Spleen (tissue), 11 donors: ENCODE results near the gene AKAP1. TPM values are rescaled to one million over a fixed set of nuclear protein-coding genes. Genes with fewer than 3 reads are reported as not detected.
A peak's percentile ranks its signal among the peaks of the same experiment; 100 is the strongest.

Experiments
- DNase-seq: peaks from one replicate; pipeline ENCODE4 v3.0.0-alpha.2; 2020
- H3K27ac ChIP-seq, 8 donors: fragments of 200-600 bp; sonication (generic) in 7 of 8; 1 replicate in 4 of 8; 2 replicates in 4 of 8; pipeline versions ENCODE4 v1.5.0 to v1.8.0; 2016 to 2021; ENCODE audit warnings: inconsistent platforms in 4 of 8, mild to moderate bottlenecking in 4 of 8, moderate library complexity in 1 of 8
- H3K27me3 ChIP-seq, 7 donors: fragments of 200-600 bp; sonication (generic) in 6 of 7; replicated peaks in 1 of 7; 1 replicate in 4 of 7; 2 replicates in 3 of 7; pipeline versions ENCODE4 v1.5.0 to v1.8.0; 2016 to 2021; ENCODE audit warnings: inconsistent platforms in 3 of 7, mild to moderate bottlenecking in 1 of 7
- H3K36me3 ChIP-seq, 6 donors: fragments of 200-600 bp; sonication (generic) in 5 of 6; 1 replicate in 4 of 6; 2 replicates in 2 of 6; pipeline versions ENCODE4 v1.5.0 to v1.8.0; 2016 to 2021; ENCODE audit warnings: inconsistent platforms in 2 of 6
- H3K4me1 ChIP-seq, 6 donors: fragments of 200-600 bp; sonication (generic) in 5 of 6; 1 replicate in 3 of 6; 2 replicates in 3 of 6; pipeline versions ENCODE4 v1.5.0 to v1.8.0; 2016 to 2021; ENCODE audit warnings: inconsistent platforms in 3 of 6
- H3K4me3 ChIP-seq, 8 donors: fragments of 200-600 bp; sonication (generic) in 7 of 8; 1 replicate in 4 of 8; 2 replicates in 4 of 8; pipeline versions ENCODE4 v1.5.0 to v1.8.0; 2016 to 2021; ENCODE audit warnings: inconsistent platforms in 4 of 8, mild to moderate bottlenecking in 4 of 8, moderate library complexity in 2 of 8
- H3K9me3 ChIP-seq, 8 donors: fragments of 200-600 bp; sonication (generic) in 7 of 8; 1 replicate in 4 of 8; 2 replicates in 4 of 8; pipeline versions ENCODE4 v1.5.0 to v1.8.0; 2016 to 2021; ENCODE audit warnings: inconsistent platforms in 4 of 8
- POLR2A ChIP-seq, 3 donors: fragments of 450-650 bp; IDR thresholded peaks; one replicate each; pipeline ENCODE4 v1.5.1; 2017; ENCODE audit warnings: antibody characterized with exemption in 3 of 3, mild to moderate bottlenecking in 1 of 3
- POLR2AphosphoS5 ChIP-seq, 3 donors: sonication (generic); formaldehyde crosslinking; IDR thresholded peaks; one replicate each; pipeline ENCODE4 v1.5.1; 2017; ENCODE audit warnings: antibody characterized with exemption in 3 of 3
- WGBS, 5 donors: extraction: QIAGEN DNeasy Blood & Tissue Kit in 3 of 5; methylation state at CpG; one replicate each; pipeline versions ENCODE4 v1.1.5 to v1.1.7; 2013 to 2018; 5-methylcytosine and 5-hydroxymethylcytosine counted together
- intact Hi-C: fragments of 100-400 bp; cut with DNase I; formaldehyde crosslinking; loops from one replicate; pipeline ENCODE4 v1.15.0; 2023; ENCODE audit warnings: low total_unique reads
- polyA plus RNA-seq, 3 donors: library from polyadenylated mRNA; stranded (reverse); fragments of 200-250 nt; gene quantifications; one replicate each; pipeline ENCODE4 v1.2.1, GENCODE V29; 2013
- total RNA-seq, 7 donors: library from RNA; depleted of rRNA in 3 of 7; stranded (reverse); fragments of >200 nt in 3 of 7; fragmentation: NEBNext Ultra II Directional in 4 of 7; extraction: Animal tissue kit (Norgen Biotek cat#: 25700) in 4 of 7; gene quantifications; one replicate each; pipeline versions ENCODE4 v1.1.0 to v1.2.1, GENCODE V29; 2016 to 2021
- TF ChIP-seq, protein P1 (sequence below), 11 experiments: fragments of 200-600 bp in 7 of 11; fragments of 450-650 bp in 4 of 11; sonication (generic) in 4 of 11; IDR thresholded peaks in 8 of 11; conservative IDR thresholded peaks in 3 of 11; 1 replicate in 7 of 11; 2 replicates in 4 of 11; pipeline versions ENCODE4 v1.4.0 to v1.8.0; 2016 to 2021; ENCODE audit warnings: antibody characterized with exemption in 11 of 11, inconsistent platforms in 4 of 11, mild to moderate bottlenecking in 1 of 11
- donor health status: healthy with polysubstance abuse.
- donor health status: DM: no; HTN: no; CAD: no; lungs with moderate emphysema.
- donor health status: DM: no; HTN: no; CAD: no.
- donor health status: Bipolar disorder and iron deficiency.
- donor health status: healthy.
- donor health status: DM: no; HTN: no; CAD: no.
- donor health status: DM: yes; HTN: yes; CAD: no.

The AKAP1 gene
- total and polyA plus RNA-seq, 10 donors = 6.7 to 23.9 (median 17.6) TPM

DNA sequence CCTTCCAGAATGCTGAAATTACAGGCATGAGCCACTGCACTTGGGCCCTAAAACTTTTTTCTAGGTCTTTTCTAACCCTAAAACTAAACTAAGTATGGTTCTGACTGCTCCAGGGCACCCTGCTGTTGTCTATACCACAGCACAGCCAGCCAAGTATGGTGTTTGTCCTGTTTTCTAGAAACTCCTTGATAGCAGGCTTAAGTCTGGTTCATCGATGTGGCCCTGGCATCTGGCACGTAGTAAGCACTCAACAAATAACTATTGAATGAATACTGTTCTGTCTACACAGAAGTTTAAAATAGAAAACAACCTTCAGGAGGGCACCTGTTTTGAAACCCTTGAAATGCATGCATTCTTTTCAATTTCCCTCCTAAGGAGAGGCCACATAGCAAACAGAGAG, 44.5 kb upstream of the AKAP1 start:
- TF ChIP-seq, protein P1, sequence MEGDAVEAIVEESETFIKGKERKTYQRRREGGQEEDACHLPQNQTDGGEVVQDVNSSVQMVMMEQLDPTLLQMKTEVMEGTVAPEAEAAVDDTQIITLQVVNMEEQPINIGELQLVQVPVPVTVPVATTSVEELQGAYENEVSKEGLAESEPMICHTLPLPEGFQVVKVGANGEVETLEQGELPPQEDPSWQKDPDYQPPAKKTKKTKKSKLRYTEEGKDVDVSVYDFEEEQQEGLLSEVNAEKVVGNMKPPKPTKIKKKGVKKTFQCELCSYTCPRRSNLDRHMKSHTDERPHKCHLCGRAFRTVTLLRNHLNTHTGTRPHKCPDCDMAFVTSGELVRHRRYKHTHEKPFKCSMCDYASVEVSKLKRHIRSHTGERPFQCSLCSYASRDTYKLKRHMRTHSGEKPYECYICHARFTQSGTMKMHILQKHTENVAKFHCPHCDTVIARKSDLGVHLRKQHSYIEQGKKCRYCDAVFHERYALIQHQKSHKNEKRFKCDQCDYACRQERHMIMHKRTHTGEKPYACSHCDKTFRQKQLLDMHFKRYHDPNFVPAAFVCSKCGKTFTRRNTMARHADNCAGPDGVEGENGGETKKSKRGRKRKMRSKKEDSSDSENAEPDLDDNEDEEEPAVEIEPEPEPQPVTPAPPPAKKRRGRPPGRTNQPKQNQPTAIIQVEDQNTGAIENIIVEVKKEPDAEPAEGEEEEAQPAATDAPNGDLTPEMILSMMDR (IDR thresholded peaks at IDR 0.05 in 8 of 11, conservative IDR thresholded peaks at IDR 0.05 in 3 of 11) = no peak
- Histone ChIP-seq H3K27ac (no peak overlapping the region), H3K4me3 (no peak overlapping the region), H3K9me3 (no peaks in the 10 kb centered on the region), H3K4me1 (peaks cover 0 to 8% (median 6%) of the 10 kb centered on the region in 6 donors), H3K36me3 (no peaks in the 10 kb centered on the region), H3K27me3 (peaks cover 0 to 76% (median 22%) of the 10 kb centered on the region in 7 donors)
- no peak for DNase-seq
- intact Hi-C loops = no loop called here
- 78 to 92% (median 88%) methylated on average over 2 of the region's 2 CpGs for WGBS, 5 donors

- peaks cover 6 to 28% (median 21%) of the 10 kb centered on the region in 6 donors for H3K4me1 ChIP-seq
- H3K4me3 ChIP-seq = no peak overlapping the region
- no peak for DNase-seq
- 72 to 86% (median 82%) methylated on average over 4 of the region's 4 CpGs for WGBS, 5 donors
- intact Hi-C loops = no loop called here
- no peaks in the 10 kb centered on the region for H3K9me3 ChIP-seq
- H3K27me3 ChIP-seq = peaks cover 0 to 79% (median 47%) of the 10 kb centered on the region in 7 donors
- H3K36me3 ChIP-seq = no peaks in the 10 kb centered on the region
- TF ChIP-seq, protein P1 (IDR thresholded peaks at IDR 0.05 in 8 of 11, conservative IDR thresholded peaks at IDR 0.05 in 3 of 11) = no peak
- no peak for TF ChIP-seq POLR2A (IDR thresholded peaks at IDR 0.05)
- TF ChIP-seq POLR2AphosphoS5 (IDR thresholded peaks at IDR 0.05) = no peak
- H3K27ac ChIP-seq = no peak overlapping the region
These were observed 41.8 kb upstream of the AKAP1 start for GRCh38 chr17:57043276-57043675.

DNA sequence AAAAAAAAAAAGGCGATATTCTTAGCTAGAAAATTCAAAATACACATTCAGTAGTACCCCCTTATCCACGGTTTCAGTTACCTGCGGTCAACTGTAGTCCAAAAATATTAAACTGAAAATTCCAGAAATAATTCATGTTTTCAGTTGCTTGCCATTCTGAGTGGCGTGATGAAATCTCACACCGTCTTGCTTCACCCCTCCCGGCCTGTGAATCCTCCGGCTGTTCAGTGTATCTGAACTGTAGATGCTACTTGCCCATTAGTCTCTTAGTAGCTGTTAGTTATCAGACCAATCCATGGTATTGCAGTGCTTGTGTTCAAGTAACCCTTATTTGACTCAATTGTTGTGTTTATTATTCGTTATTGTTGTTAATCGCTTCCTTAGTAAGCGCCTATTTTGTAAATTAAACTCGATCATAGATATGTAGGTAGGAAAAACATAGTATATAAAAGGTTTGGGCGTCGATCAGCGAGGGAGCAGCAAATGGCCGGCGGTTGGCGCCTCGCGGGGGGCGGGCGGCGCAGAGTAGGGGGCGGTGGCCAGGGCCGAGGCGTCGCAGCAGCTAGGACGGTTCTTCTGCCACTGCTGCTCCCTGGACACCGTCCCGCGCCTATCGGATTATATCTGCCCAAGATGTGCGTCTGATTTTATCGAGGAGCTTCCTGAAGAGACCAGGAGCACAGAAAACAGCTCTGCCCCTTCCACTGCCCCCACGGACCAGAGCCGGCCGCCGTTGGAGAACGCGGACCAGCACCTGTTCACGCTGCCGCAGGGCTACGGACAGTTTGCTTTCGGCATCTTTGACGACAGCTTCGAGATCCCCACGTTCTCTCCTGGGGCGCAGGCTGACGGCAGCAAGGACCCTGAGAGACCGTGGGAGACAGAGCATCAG, 39.8 kb upstream of the AKAP1 start:
- whole genome bisulfite sequencing, 5 donors = 20 to 44% (median 34%) methylated on average over 44 to 49 of the region's 49 CpGs
- Histone ChIP-seq H3K4me3 (peak overlapping the region; percentile 16 to 71 (median 30)), H3K27ac (peak overlapping the region in 1 of 8 donors; percentile 26), H3K36me3 (no peaks in the 10 kb centered on the region), H3K4me1 (peaks cover 6 to 28% (median 21%) of the 10 kb centered on the region in 6 donors), H3K9me3 (no peaks in the 10 kb centered on the region), H3K27me3 (peaks cover 0 to 71% (median 47%) of the 10 kb centered on the region in 7 donors)
- DNase-seq = no peak
- TF ChIP-seq, protein P1 (IDR thresholded peaks at IDR 0.05 in 8 of 11, conservative IDR thresholded peaks at IDR 0.05 in 3 of 11) = no peak
- no peak for TF ChIP-seq POLR2A (IDR thresholded peaks at IDR 0.05)
- no peak for TF ChIP-seq POLR2AphosphoS5 (IDR thresholded peaks at IDR 0.05)
- intact Hi-C loops = no loop called here
